ENCODE measurements around the gene MAGI2.

DNA sequence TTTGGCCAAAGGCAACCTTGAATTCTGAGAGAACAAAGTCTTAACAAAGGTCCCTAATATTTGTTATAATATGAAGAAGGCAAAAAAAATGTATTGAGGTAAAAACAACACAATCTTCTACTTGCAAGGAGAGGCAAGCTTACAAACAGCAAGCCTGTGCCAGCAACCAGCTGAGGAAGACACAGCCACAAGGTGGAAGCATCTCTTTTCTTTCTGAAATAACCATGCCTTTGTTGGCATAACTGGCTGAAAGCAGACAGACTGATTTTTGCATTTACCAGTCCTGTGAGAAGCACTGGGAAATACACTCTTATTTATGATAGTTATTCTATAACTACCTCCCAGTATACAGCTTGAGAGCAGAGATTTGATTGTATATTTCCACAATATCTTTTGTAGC lies 1362.9 kb downstream of the MAGI2 start:
- TF ChIP-seq POLR2A (IDR thresholded peaks at IDR 0.05; ENCODE audit: low read depth, low read length) (no peak), SPI1 (IDR thresholded peaks at IDR 0.05; ENCODE audit: low read depth, low read length) (no peak), POLR2AphosphoS5 (IDR thresholded peaks at IDR 0.05; ENCODE audit: low read depth, low read length) (no peak), TAF1 (IDR thresholded peaks at IDR 0.05; ENCODE audit: low read depth, low read length) (no peak), POU2F2 (IDR thresholded peaks at IDR 0.05; ENCODE audit: low read depth, low read length) (no peak)

All from GM12891 (cell line).